ENCODE results near the gene FADS3. TPM values are rescaled to one million over a fixed set of nuclear protein-coding genes. Genes with fewer than 3 reads are reported as not detected.
A peak's percentile ranks its signal among the peaks of the same experiment; 100 is the strongest.

FADS3 gene
- total and polyA plus RNA-seq, 9 of the 15 experiments (the other 6 are each of a cell fraction or from before 2014, with no cell fraction given), result 0.97 to 148 (median 92.7) TPM

- no peak for TF ChIP-seq FOXA1 (IDR thresholded peaks at IDR 0.05; ENCODE audit: borderline replicate concordance)
- TF ChIP-seq XRCC5 (IDR thresholded peaks at IDR 0.05; ENCODE audit: low read depth, low read length), result peak; percentile 82; the same call in 1 of the 2 replicates
- TF ChIP-seq UBTF (IDR thresholded peaks at IDR 0.05; ENCODE audit: borderline replicate concordance in 1 of 2, low read depth in 2 of 2, low read length in 2 of 2), result no peak
- peak; percentile 77; the same call in 1 of the 2 replicates for TF ChIP-seq MTA3 (IDR thresholded peaks at IDR 0.05; ENCODE audit: borderline replicate concordance)
- TF ChIP-seq ZNF384 (IDR thresholded peaks at IDR 0.05; ENCODE audit: low read depth, low read length), result 0 out of 2 replicates have a peak, but pooled peaks have one; percentile 19
- peak; percentile 47 for TF ChIP-seq BHLHE40 (IDR thresholded peaks at IDR 0.05; ENCODE audit: low read length)
- TF ChIP-seq ZNF778 (CRISPR knock-in tag; IDR thresholded peaks at IDR 0.05), result no peak
- no peak for TF ChIP-seq ZNF12 (CRISPR knock-in tag; IDR thresholded peaks at IDR 0.05)
- no peak for TF ChIP-seq SRSF7 (optimal IDR thresholded peaks at IDR 0.05; ENCODE audit: low read depth, low read length)
- TF ChIP-seq PTTG1 (tag; IDR thresholded peaks at IDR 0.05; ENCODE audit: low read depth), result no peak
- TF ChIP-seq TCF15 (CRISPR knock-in tag; IDR thresholded peaks at IDR 0.05), result no peak
- TF ChIP-seq PATZ1 (CRISPR knock-in tag; IDR thresholded peaks at IDR 0.05; ENCODE audit: borderline replicate concordance), result no peak
- TF ChIP-seq IRF9 (tag; IDR thresholded peaks at IDR 0.05), result no peak
- no peak for TF ChIP-seq ZNF644 (tag; IDR thresholded peaks at IDR 0.05; ENCODE audit: low read depth)
- TF ChIP-seq CSDE1 (IDR thresholded peaks at IDR 0.05), result no peak
- TF ChIP-seq PHF21A (IDR thresholded peaks at IDR 0.05; ENCODE audit: borderline replicate concordance, low read depth), result 0 out of 2 replicates have a peak, but pooled peaks have one; percentile 27
- no peak for TF ChIP-seq TFAM (CRISPR knock-in tag; conservative IDR thresholded peaks at IDR 0.05)
- no peak for TF ChIP-seq RNF2 (IDR thresholded peaks at IDR 0.05)
- no peak for TF ChIP-seq ZNF695 (CRISPR knock-in tag; IDR thresholded peaks at IDR 0.05)
- TF ChIP-seq RBM14 (IDR thresholded peaks at IDR 0.05; ENCODE audit: borderline replicate concordance, insufficient read depth, low read depth, low read length), result no peak
- no peak for TF ChIP-seq POU5F1 (IDR thresholded peaks at IDR 0.05; ENCODE audit: borderline replicate concordance, low read depth, low read length, partially characterized antibody)
Observed at GRCh38 chr11:61899146-61899841, 7.9 kb upstream of the FADS3 start (continued).

Data from K562 (cell line).